H1 (cell line): ENCODE measurements around the gene THUMPD3. TPM values are rescaled to one million over a fixed set of nuclear protein-coding genes. Genes with fewer than 3 reads are reported as not detected.
A peak's percentile ranks its signal among the peaks of the same experiment; 100 is the strongest.

Experiments
- CTCF ChIA-PET: fragments of 300-600 bp; sonication (Branson Sonifier 250); formaldehyde crosslinking; loops from one replicate; lab custom pipeline; 2021; ENCODE audit not compliant: partially characterized antibody; lab: Charles Lee
- POLR2A ChIA-PET: fragments of 300-600 bp; sonication (Branson Sonifier 250); formaldehyde crosslinking; loops from one replicate; lab custom pipeline; 2021; ENCODE audit warnings: inconsistent platforms; ENCODE audit not compliant: partially characterized antibody; lab: Charles Lee
- DNase-seq, 2 experiments: peaks; one replicate each; pipeline versions ENCODE4 v3.0.0 to v3.0.0-alpha.2; 2010 to 2022; ENCODE audit warnings: low spot score in 2 of 2, low read depth in 1 of 2, mixed read lengths in 1 of 2
- FAIRE-seq: peaks from 2 replicates; lab custom pipeline; 2011; peaks lifted over from hg19 to GRCh38; lab: Jason Lieb, UNC
- H2AFZ ChIP-seq: 2 replicates; pipeline ENCODE4 v1.8.1; 2012; ENCODE audit warnings: low read length, inconsistent platforms
- H2AK5ac ChIP-seq: 2 replicates; pipeline ENCODE4 v1.6.1; 2013; ENCODE audit warnings: low read depth, low read length
- H2BK120ac ChIP-seq: replicated peaks from 2 replicates; pipeline ENCODE3; 2013; ENCODE audit warnings: low read depth, low read length, inconsistent platforms
- H2BK12ac ChIP-seq: 2 replicates; pipeline ENCODE4 v1.6.1; 2013; ENCODE audit warnings: low read depth, low read length
- H2BK15ac ChIP-seq: 2 replicates; pipeline ENCODE4 v1.6.1; 2013; ENCODE audit warnings: low read length
- H2BK20ac ChIP-seq: 2 replicates; pipeline ENCODE4 v1.6.1; 2013; ENCODE audit warnings: low read length
- H2BK5ac ChIP-seq: 2 replicates; pipeline ENCODE4 v1.6.1; 2013; ENCODE audit warnings: low read depth, low read length
- H3K14ac ChIP-seq: 2 replicates; pipeline ENCODE4 v1.6.1; 2013; ENCODE audit warnings: inconsistent platforms; ENCODE audit not compliant: insufficient read length
- H3K18ac ChIP-seq: 2 replicates; pipeline ENCODE4 v1.6.1; 2013; ENCODE audit warnings: low read length; ENCODE audit errors: extremely low read depth
- H3K23ac ChIP-seq: 2 replicates; pipeline ENCODE4 v1.6.1; 2013; ENCODE audit warnings: inconsistent platforms; ENCODE audit not compliant: insufficient read length
- H3K23me2 ChIP-seq: 2 replicates; pipeline ENCODE4 v1.6.1; 2013; ENCODE audit warnings: low read depth, low read length
- H3K27ac ChIP-seq: 2 replicates; pipeline ENCODE4 v1.6.1; 2011; ENCODE audit warnings: low read depth, low read length, inconsistent platforms
- H3K27me3 ChIP-seq, 4 experiments: replicated peaks in 1 of 4; 1 replicate in 1 of 4; 2 replicates in 3 of 4; pipeline versions ENCODE4 v1.6.1 to v1.8.1; 2011 to 2013; ENCODE audit warnings: low read length in 3 of 4, mild to moderate bottlenecking in 3 of 4, inconsistent platforms in 2 of 4, mixed read lengths in 2 of 4, moderate library complexity in 1 of 4; ENCODE audit not compliant: control insufficient read depth in 3 of 4, insufficient read depth in 3 of 4; ENCODE audit errors: extremely low read depth in 1 of 4
- H3K36me3 ChIP-seq, 4 experiments: 2 replicates each; pipeline versions ENCODE4 v1.6.1 to v1.8.1; 2011 to 2013; ENCODE audit warnings: mild to moderate bottlenecking in 4 of 4, low read length in 3 of 4, moderate library complexity in 2 of 4, control low read depth in 1 of 4, inconsistent platforms in 1 of 4; ENCODE audit not compliant: insufficient read depth in 4 of 4, control insufficient read depth in 2 of 4
- H3K4ac ChIP-seq: replicated peaks from 2 replicates; pipeline ENCODE3; 2013; ENCODE audit warnings: low read length, low read depth, mixed read lengths, inconsistent platforms; ENCODE audit not compliant: insufficient read length
- H3K4me1 ChIP-seq, 4 experiments: replicated peaks in 1 of 4; 1 replicate in 1 of 4; 2 replicates in 3 of 4; pipeline versions ENCODE4 v1.6.1 to v1.8.1; 2011 to 2013; ENCODE audit warnings: low read length in 3 of 4, inconsistent platforms in 2 of 4, mixed read lengths in 1 of 4; ENCODE audit not compliant: insufficient read depth in 4 of 4, control insufficient read depth in 3 of 4
- H3K4me2 ChIP-seq, 2 experiments: 2 replicates each; pipeline versions ENCODE4 v1.6.1 to v1.8.1; 2011 to 2013; ENCODE audit warnings: low read depth in 2 of 2, low read length in 2 of 2, control low read depth in 1 of 2, inconsistent platforms in 1 of 2, mild to moderate bottlenecking in 1 of 2; ENCODE audit not compliant: insufficient read depth in 1 of 2
- H3K4me3 ChIP-seq, 4 experiments: fragments of 200-600, 300-600 bp in 1 of 4; sonication (generic), shearing (Covaris generic), sonication (Bioruptor Twin) in 1 of 4; 2 replicates each; pipeline versions ENCODE4 v1.5.1 to v1.8.1; 2011 to 2016; ENCODE audit warnings: low read length in 4 of 4, low read depth in 3 of 4, control low read depth in 2 of 4, inconsistent platforms in 2 of 4, mild to moderate bottlenecking in 2 of 4, mixed read lengths in 1 of 4, moderate library complexity in 1 of 4; ENCODE audit not compliant: insufficient read depth in 2 of 4; ENCODE audit errors: extremely low read depth in 1 of 4
- H3K56ac ChIP-seq: replicated peaks from 2 replicates; pipeline ENCODE3; 2013; ENCODE audit warnings: low read depth, mild to moderate bottlenecking, mixed read lengths, low read length, inconsistent platforms; ENCODE audit not compliant: insufficient read length
- H3K79me1 ChIP-seq: 2 replicates; pipeline ENCODE4 v1.6.1; 2013; ENCODE audit warnings: low read depth, low read length, control low read depth
- H3K79me2 ChIP-seq, 2 experiments: 2 replicates each; pipeline versions ENCODE4 v1.6.1 to v1.8.1; 2012 to 2013; ENCODE audit warnings: low read length in 2 of 2, mild to moderate bottlenecking in 2 of 2, inconsistent platforms in 1 of 2; ENCODE audit not compliant: insufficient read depth in 2 of 2, control insufficient read depth in 1 of 2
- H3K9ac ChIP-seq, 4 experiments: replicated peaks in 1 of 4; 1 replicate in 1 of 4; 2 replicates in 3 of 4; pipeline versions ENCODE4 v1.6.1 to v1.8.1; 2011 to 2013; ENCODE audit warnings: low read depth in 3 of 4, low read length in 3 of 4, control low read depth in 2 of 4, mild to moderate bottlenecking in 2 of 4, moderate library complexity in 2 of 4, inconsistent platforms in 1 of 4; ENCODE audit errors: extremely low read depth in 1 of 4
- H3K9me3 ChIP-seq, 2 experiments: 2 replicates each; pipeline versions ENCODE4 v1.6.1 to v1.8.1; 2012 to 2013; ENCODE audit warnings: mild to moderate bottlenecking in 2 of 2, moderate library complexity in 2 of 2, control low read depth in 1 of 2, inconsistent platforms in 1 of 2, low read depth in 1 of 2, low read length in 1 of 2, mixed read lengths in 1 of 2; ENCODE audit not compliant: insufficient read depth in 2 of 2
- H4K20me1 ChIP-seq, 2 experiments: replicated peaks in 1 of 2; 2 replicates each; pipeline versions ENCODE3 to v1.8.1; 2011 to 2013; ENCODE audit warnings: inconsistent platforms in 2 of 2, low read length in 2 of 2, mild to moderate bottlenecking in 1 of 2; ENCODE audit not compliant: insufficient read depth in 2 of 2, control insufficient read depth in 1 of 2
- H4K5ac ChIP-seq: 2 replicates; pipeline ENCODE4 v1.6.1; 2013; ENCODE audit warnings: low read length, low read depth, mixed read lengths, inconsistent platforms; ENCODE audit not compliant: insufficient read length
- H4K8ac ChIP-seq: 2 replicates; pipeline ENCODE4 v1.8.0; 2013; ENCODE audit warnings: mild to moderate bottlenecking, moderate library complexity, low read length, inconsistent platforms; ENCODE audit not compliant: insufficient read depth; ENCODE audit errors: extremely low read depth
- H4K91ac ChIP-seq: replicated peaks from 2 replicates; pipeline ENCODE3; 2013; ENCODE audit warnings: low read length, mixed read lengths, inconsistent platforms; ENCODE audit not compliant: insufficient read length
- EZH2 ChIP-seq: fragments of 200-600 bp; sonication (generic); IDR thresholded peaks from 2 replicates; pipeline ENCODE4 v1.7.1; 2012; ENCODE audit warnings: low read depth, mild to moderate bottlenecking, moderate library complexity, low read length, inconsistent platforms; ENCODE audit not compliant: severe bottlenecking
- KDM1A ChIP-seq: fragments of 200-600, 300-600 bp; sonication (generic); IDR thresholded peaks from 2 replicates; pipeline ENCODE4 v1.7.1; 2016; ENCODE audit warnings: mild to moderate bottlenecking, low read length, borderline replicate concordance
- POU5F1 ChIP-seq: IDR thresholded peaks from 2 replicates; pipeline ENCODE4 v1.6.1; 2011; ENCODE audit warnings: low read depth, mild to moderate bottlenecking, low read length, moderate library complexity
- RBBP5 ChIP-seq: IDR thresholded peaks from 2 replicates; pipeline ENCODE4 v1.7.1; 2012; ENCODE audit warnings: low read depth, mild to moderate bottlenecking, inconsistent platforms, low read length, moderate library complexity, borderline replicate concordance
- SAP30 ChIP-seq: fragments of 300-600 bp; sonication (generic); IDR thresholded peaks from 2 replicates; pipeline ENCODE4 v1.7.1; 2012; ENCODE audit warnings: low read length, moderate library complexity, mild to moderate bottlenecking, inconsistent platforms; ENCODE audit not compliant: insufficient read depth, insufficient replicate concordance
- SRF ChIP-seq: IDR thresholded peaks from 2 replicates; pipeline ENCODE4 v1.6.1; 2011; ENCODE audit warnings: mild to moderate bottlenecking, low read depth, low read length, moderate library complexity
- YY1 ChIP-seq: IDR thresholded peaks from 2 replicates; pipeline ENCODE4 v1.6.1; 2011; ENCODE audit warnings: low read depth, mild to moderate bottlenecking, low read length
- WGBS, 2 experiments: shearing (Covaris generic) in 1 of 2; methylation state at CpG; one replicate each; pipeline versions ENCODE4 v1.1.6 to v1.1.7; 2013 to 2015; ENCODE audit warnings: low lambda C conversion rate in 2 of 2, mixed read lengths in 2 of 2, inconsistent platforms in 1 of 2, low coverage in 1 of 2, missing lambda C conversion rate in 1 of 2; ENCODE audit not compliant: insufficient replicate concordance in 2 of 2, insufficient coverage in 1 of 2, insufficient read length in 1 of 2; ENCODE audit errors: extremely low coverage in 1 of 2, missing lambda C conversion rate in 1 of 2; 5-methylcytosine and 5-hydroxymethylcytosine counted together
- polyA plus RNA-seq, 7 experiments: library from polyadenylated mRNA; depleted of rRNA in 3 of 7; stranded (reverse) in 5 of 7; unstranded in 2 of 7; fragments of >200 nt in 5 of 7; fragments of 200-250 nt in 2 of 7; gene quantifications; 1 replicate in 5 of 7; 2 replicates in 1 of 7; 4 replicates in 1 of 7; pipeline versions ENCODE4 v1.2.1 to v1.2.3, GENCODE V29; 2011 to 2013; ENCODE audit warnings: missing spikeins in 2 of 7, mixed read lengths in 2 of 7
- total RNA-seq: library from RNA; stranded (reverse); fragmentation: NEBNext Ultra II Directional; extraction: Animal tissue kit (Norgen Biotek cat#: 25700); gene quantifications from 2 replicates; pipeline ENCODE4 v1.2.1, GENCODE V29; 2021
- TF ChIP-seq, protein P1 (sequence below): IDR thresholded peaks from 2 replicates; pipeline ENCODE4 v1.6.1; 2011; ENCODE audit warnings: low read length, improper control_type of control experiment

Gene THUMPD3
- total and polyA plus RNA-seq, 2 of the 8 experiments (the other 6 are each of a cell fraction or from before 2014, with no cell fraction given), result 26.7 to 68.9 TPM

DNA sequence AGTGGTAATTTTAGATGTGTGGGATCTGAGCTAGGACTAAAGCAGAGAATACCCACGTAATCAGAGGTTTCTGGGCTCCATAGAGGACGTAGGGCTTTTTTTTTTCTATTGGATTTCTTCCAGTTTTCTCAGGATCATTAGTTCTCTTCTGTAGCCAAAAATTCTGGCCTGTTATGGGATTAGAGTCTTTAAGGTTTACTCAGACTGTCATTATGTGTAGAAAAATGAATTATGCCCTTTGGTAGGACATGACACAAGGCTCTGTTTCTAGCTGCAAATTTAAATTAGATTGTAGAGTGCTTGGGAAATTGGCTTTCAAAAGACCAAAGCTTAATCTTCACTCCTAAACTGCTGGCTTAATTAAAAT is 36.5 kb downstream of the THUMPD3 start:
- peaks cover 16% of the 10 kb centered on the region for H3K23me2 ChIP-seq
- WGBS, 2 experiments, result 6% methylated on average over 2 of the region's 2 CpGs; no CpG with 5 or more reads in 1 of the 2 experiments

More for the DNA sequence above, 36.5 kb downstream of the THUMPD3 start:
- H2BK120ac ChIP-seq, result no peak overlapping the region
- DNase-seq (no peak), FAIRE-seq (no peak)
- H3K4me2 ChIP-seq, result peak overlapping the region; percentile 78 to 89
- H3K18ac ChIP-seq, result no peak overlapping the region; the same call in 1 of the 2 replicates
- no peak overlapping the region for H3K4ac ChIP-seq
- no peak overlapping the region for H4K91ac ChIP-seq
- no peaks in the 10 kb centered on the region for H3K79me1 ChIP-seq
- H2BK15ac ChIP-seq, result no peak overlapping the region
- no peak for TF ChIP-seq POU5F1
- TF ChIP-seq YY1, result no peak
- no peak for TF ChIP-seq SAP30
- TF ChIP-seq SRF, result no peak
- TF ChIP-seq, protein P1, sequence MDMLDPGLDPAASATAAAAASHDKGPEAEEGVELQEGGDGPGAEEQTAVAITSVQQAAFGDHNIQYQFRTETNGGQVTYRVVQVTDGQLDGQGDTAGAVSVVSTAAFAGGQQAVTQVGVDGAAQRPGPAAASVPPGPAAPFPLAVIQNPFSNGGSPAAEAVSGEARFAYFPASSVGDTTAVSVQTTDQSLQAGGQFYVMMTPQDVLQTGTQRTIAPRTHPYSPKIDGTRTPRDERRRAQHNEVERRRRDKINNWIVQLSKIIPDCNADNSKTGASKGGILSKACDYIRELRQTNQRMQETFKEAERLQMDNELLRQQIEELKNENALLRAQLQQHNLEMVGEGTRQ, result no peak
- TF ChIP-seq RBBP5, result no peak
- TF ChIP-seq KDM1A, result no peak
- no peak for TF ChIP-seq EZH2
- no peak overlapping the region for H2BK20ac ChIP-seq
- H3K14ac ChIP-seq, result no peak overlapping the region
- CTCF ChIA-PET, result interaction anchor here (0.7 to 2.1 kb wide), 3 partner anchors 22 to 60 kb away, joined by 3 to 7 read pairs (median 4); no protein-coding TSS in a partner anchor
- POLR2A ChIA-PET, result interaction anchor here (0.8 to 10.0 kb wide), 14 partner anchors 8 to 404 kb away, joined by 3 to 300 read pairs (median 4); partner anchors contain the start of gene THUMPD3
- H3K27ac ChIP-seq, result 0 out of 2 replicates have a peak overlapping the region, but pooled peaks have one; percentile 99
- H3K23ac ChIP-seq, result no peak overlapping the region
- H3K4me1 ChIP-seq, result peaks cover 5 to 32% (median 14%) of the 10 kb centered on the region in 4 experiments; a peak in 6 of 7 replicates
- H3K36me3 ChIP-seq, result peaks cover under 1 to 11% (median 6%) of the 10 kb centered on the region in 4 experiments; a peak in 6 of 8 replicates
- H3K27me3 ChIP-seq, result no peaks in the 10 kb centered on the region
- H4K20me1 ChIP-seq, result peaks cover 13 to 17% of the 10 kb centered on the region in 2 experiments
- no peak overlapping the region for H2BK5ac ChIP-seq
- H2AFZ ChIP-seq, result no peak overlapping the region
- H2BK12ac ChIP-seq, result no peak overlapping the region
- peak overlapping the region in 3 of 4 experiments; percentile 14 to 99 (median 80); a peak in 3 of 7 replicates for H3K9ac ChIP-seq
- peak overlapping the region; percentile 45 for H4K5ac ChIP-seq
- H3K56ac ChIP-seq, result no peak overlapping the region
- H3K9me3 ChIP-seq, result no peaks in the 10 kb centered on the region
- no peak overlapping the region for H2AK5ac ChIP-seq
- no peak overlapping the region for H4K8ac ChIP-seq
- H3K4me3 ChIP-seq, result peak overlapping the region; percentile 95 to 99 (median 98)
- H3K79me2 ChIP-seq, result peaks cover 72 to 86% of the 10 kb centered on the region in 2 experiments
